HepG2 (cell line): ENCODE measurements around the gene CD81. TPM values are rescaled to one million over a fixed set of nuclear protein-coding genes. Genes with fewer than 3 reads are reported as not detected.

Source experiments
- FOXA3 ChIP-seq: IDR thresholded peaks from 2 replicates; pipeline ENCODE4 v1.6.1; 2016; ENCODE audit warnings: missing genetic modification reagents, missing compliant biosample characterization
- GABPA ChIP-seq, 2 experiments: IDR thresholded peaks; 2 replicates each; pipeline ENCODE4 v1.6.1; 2011 to 2016; ENCODE audit warnings: low read depth in 2 of 2, low read length in 1 of 2, missing biosample characterization in 1 of 2, missing genetic modification characterization in 1 of 2
- MED1 ChIP-seq: sonication (generic); formaldehyde crosslinking; IDR thresholded peaks from 2 replicates; pipeline ENCODE4 v1.4.0; 2020; ENCODE audit warnings: missing genetic modification reagents
- NFKB2 ChIP-seq: sonication (generic); formaldehyde crosslinking; IDR thresholded peaks from 2 replicates; pipeline ENCODE4 v1.4.0; 2020; ENCODE audit warnings: missing genetic modification reagents, borderline replicate concordance
- NKX3-1 ChIP-seq: sonication (generic); formaldehyde crosslinking; IDR thresholded peaks from 2 replicates; pipeline ENCODE4 v1.5.0; 2020; ENCODE audit warnings: missing genetic modification reagents
- SNAPC4 ChIP-seq: sonication (generic); formaldehyde crosslinking; IDR thresholded peaks from 2 replicates; pipeline ENCODE4 v1.4.0; 2020; ENCODE audit warnings: mild to moderate bottlenecking, missing genetic modification reagents
- SP1 ChIP-seq, 2 experiments: fragments of 450-650 bp in 1 of 2; sonication (generic) in 1 of 2; formaldehyde crosslinking in 1 of 2; IDR thresholded peaks; 2 replicates each; pipeline versions ENCODE4 v1.4.0 to v1.6.1; 2016 to 2020; ENCODE audit warnings: missing genetic modification reagents in 1 of 2
- ZKSCAN5 ChIP-seq: sonication (generic); formaldehyde crosslinking; IDR thresholded peaks from 2 replicates; pipeline ENCODE4 v1.5.1; 2020; ENCODE audit warnings: mild to moderate bottlenecking, missing genetic modification reagents
- ZMAT3 ChIP-seq: sonication (generic); formaldehyde crosslinking; conservative IDR thresholded peaks from 2 replicates; pipeline ENCODE4 v1.7.0; 2021; ENCODE audit warnings: missing genetic modification reagents
- ZMYM3 ChIP-seq: sonication (generic); formaldehyde crosslinking; IDR thresholded peaks from 2 replicates; pipeline ENCODE4 v1.5.1; 2020; ENCODE audit warnings: mild to moderate bottlenecking, missing genetic modification reagents
- ZNF234 ChIP-seq: sonication (generic); formaldehyde crosslinking; conservative IDR thresholded peaks from 2 replicates; pipeline ENCODE4 v1.5.1; 2020; ENCODE audit warnings: mild to moderate bottlenecking, missing genetic modification reagents
- ZNF263 ChIP-seq: sonication (generic); formaldehyde crosslinking; IDR thresholded peaks from 2 replicates; pipeline ENCODE4 v1.4.0; 2020; ENCODE audit warnings: missing genetic modification reagents
- ZNF550 ChIP-seq: sonication (generic); formaldehyde crosslinking; IDR thresholded peaks from 2 replicates; pipeline ENCODE4 v1.4.0; 2020; ENCODE audit warnings: mild to moderate bottlenecking, missing genetic modification reagents, borderline replicate concordance
- ZSCAN9 ChIP-seq: IDR thresholded peaks from 2 replicates; pipeline ENCODE4 v1.6.1; 2016; ENCODE audit warnings: borderline replicate concordance
- polyA plus RNA-seq, 8 experiments: library from polyadenylated mRNA; depleted of rRNA in 3 of 8; stranded (reverse) in 7 of 8; unstranded in 1 of 8; fragments of >200 nt; fragmentation: Illumina TruSeq in 4 of 8; extraction: Trizol in 4 of 8; gene quantifications; 2 replicates each; pipeline versions ENCODE4 v1.2.1 to v1.2.3, GENCODE V29; 2011 to 2016; ENCODE audit warnings: low read depth in 4 of 8, missing spikeins in 1 of 8, mixed read lengths in 1 of 8; ENCODE audit not compliant: insufficient read depth in 1 of 8
- total RNA-seq, 5 experiments: library from RNA; depleted of rRNA; stranded (reverse); fragments of >200 nt; fragmentation: Illumina TruSeq; extraction: Trizol; gene quantifications; 2 replicates each; pipeline ENCODE4 v1.2.3, GENCODE V29; 2016; ENCODE audit warnings: low read depth in 1 of 5
- TF ChIP-seq, protein P1 (sequence below), 2 experiments: fragments of 450-650 bp in 1 of 2; sonication (generic) in 1 of 2; formaldehyde crosslinking in 1 of 2; IDR thresholded peaks; 2 replicates each; pipeline versions ENCODE4 v1.6.1 to v1.8.0; 2016 to 2022; ENCODE audit warnings: antibody characterized with exemption in 1 of 2, mild to moderate bottlenecking in 1 of 2, missing genetic modification reagents in 1 of 2

The CD81 gene
- total and polyA plus RNA-seq, 2 of the 13 experiments (the other 11 are each of a cell fraction or from before 2014, with no cell fraction given) = not detected

DNA sequence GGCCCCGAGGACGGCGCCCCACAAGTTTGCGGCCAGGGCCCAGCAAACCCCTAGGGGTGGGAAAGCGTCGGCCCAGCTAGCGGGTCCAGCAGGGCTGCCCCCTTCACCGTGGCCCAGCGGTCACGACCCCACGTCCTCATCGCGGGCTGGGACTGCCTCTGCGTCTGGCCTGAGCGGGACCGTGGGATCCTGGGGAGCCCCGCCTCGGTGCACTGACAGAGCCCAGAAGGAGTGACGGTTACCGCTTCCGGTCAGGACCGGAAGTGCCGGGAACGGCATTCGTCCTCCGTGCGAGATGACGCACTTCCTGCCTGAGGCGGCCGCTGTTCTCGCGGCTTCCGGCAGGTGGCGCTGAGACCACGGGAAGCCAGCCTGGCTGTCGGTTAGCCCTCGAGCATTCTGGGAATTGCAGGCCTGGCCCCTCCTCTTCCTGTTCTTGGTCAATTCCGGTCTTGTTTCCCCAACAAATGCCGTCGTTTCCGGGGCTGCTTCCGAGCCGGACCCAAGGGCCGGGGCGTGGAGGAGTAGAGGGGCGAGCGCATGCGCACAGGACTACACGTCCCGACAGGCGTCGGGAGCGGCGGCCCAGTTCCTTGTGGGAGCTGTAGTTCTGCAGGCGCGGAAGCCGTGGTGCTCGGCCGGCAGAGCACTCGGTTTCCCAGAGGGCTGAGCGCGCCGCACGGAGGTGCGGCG is 23.1 kb downstream of the CD81 start, which contains the start of gene TSSC4 (continued):
- TF ChIP-seq, protein P1, sequence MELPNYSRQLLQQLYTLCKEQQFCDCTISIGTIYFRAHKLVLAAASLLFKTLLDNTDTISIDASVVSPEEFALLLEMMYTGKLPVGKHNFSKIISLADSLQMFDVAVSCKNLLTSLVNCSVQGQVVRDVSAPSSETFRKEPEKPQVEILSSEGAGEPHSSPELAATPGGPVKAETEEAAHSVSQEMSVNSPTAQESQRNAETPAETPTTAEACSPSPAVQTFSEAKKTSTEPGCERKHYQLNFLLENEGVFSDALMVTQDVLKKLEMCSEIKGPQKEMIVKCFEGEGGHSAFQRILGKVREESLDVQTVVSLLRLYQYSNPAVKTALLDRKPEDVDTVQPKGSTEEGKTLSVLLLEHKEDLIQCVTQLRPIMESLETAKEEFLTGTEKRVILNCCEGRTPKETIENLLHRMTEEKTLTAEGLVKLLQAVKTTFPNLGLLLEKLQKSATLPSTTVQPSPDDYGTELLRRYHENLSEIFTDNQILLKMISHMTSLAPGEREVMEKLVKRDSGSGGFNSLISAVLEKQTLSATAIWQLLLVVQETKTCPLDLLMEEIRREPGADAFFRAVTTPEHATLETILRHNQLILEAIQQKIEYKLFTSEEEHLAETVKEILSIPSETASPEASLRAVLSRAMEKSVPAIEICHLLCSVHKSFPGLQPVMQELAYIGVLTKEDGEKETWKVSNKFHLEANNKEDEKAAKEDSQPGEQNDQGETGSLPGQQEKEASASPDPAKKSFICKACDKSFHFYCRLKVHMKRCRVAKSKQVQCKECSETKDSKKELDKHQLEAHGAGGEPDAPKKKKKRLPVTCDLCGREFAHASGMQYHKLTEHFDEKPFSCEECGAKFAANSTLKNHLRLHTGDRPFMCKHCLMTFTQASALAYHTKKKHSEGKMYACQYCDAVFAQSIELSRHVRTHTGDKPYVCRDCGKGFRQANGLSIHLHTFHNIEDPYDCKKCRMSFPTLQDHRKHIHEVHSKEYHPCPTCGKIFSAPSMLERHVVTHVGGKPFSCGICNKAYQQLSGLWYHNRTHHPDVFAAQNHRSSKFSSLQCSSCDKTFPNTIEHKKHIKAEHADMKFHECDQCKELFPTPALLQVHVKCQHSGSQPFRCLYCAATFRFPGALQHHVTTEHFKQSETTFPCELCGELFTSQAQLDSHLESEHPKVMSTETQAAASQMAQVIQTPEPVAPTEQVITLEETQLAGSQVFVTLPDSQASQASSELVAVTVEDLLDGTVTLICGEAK (IDR thresholded peaks at IDR 0.05) = peak; percentile 97
- TF ChIP-seq, protein P1 (CRISPR knock-in tag; IDR thresholded peaks at IDR 0.05) = peak; percentile 42; the same call in 1 of the 2 replicates
- peak; percentile 30 for TF ChIP-seq ZMAT3 (CRISPR knock-in tag)
- TF ChIP-seq ZNF263 (CRISPR knock-in tag) = no peak
- TF ChIP-seq ZNF550 (CRISPR knock-in tag) = peak; percentile 82; the same call in 1 of the 2 replicates
- no peak for TF ChIP-seq SP1 (IDR thresholded peaks at IDR 0.05)
- peak; percentile 98 for TF ChIP-seq SP1 (CRISPR knock-in tag; IDR thresholded peaks at IDR 0.05)
- TF ChIP-seq ZKSCAN5 (CRISPR knock-in tag) = no peak
- peak; percentile 79; the same call in 1 of the 2 replicates for TF ChIP-seq SNAPC4 (CRISPR knock-in tag)
- TF ChIP-seq GABPA (IDR thresholded peaks at IDR 0.05; ENCODE audit: low read depth, low read length) = no peak
- TF ChIP-seq GABPA (CRISPR knock-in tag; IDR thresholded peaks at IDR 0.05; ENCODE audit: low read depth) = peak; percentile 99
- TF ChIP-seq NKX3-1 (CRISPR knock-in tag) = no peak
- TF ChIP-seq NFKB2 = peak; percentile 17; the same call in 1 of the 2 replicates
- TF ChIP-seq MED1 (CRISPR knock-in tag) = peak; percentile 82; the same call in 1 of the 2 replicates
- TF ChIP-seq FOXA3 (CRISPR knock-in tag) = peak; percentile 73
- TF ChIP-seq ZMYM3 (CRISPR knock-in tag) = no peak; the same call in 1 of the 2 replicates
- no peak for TF ChIP-seq ZNF234 (CRISPR knock-in tag)
- TF ChIP-seq ZSCAN9 (CRISPR knock-in tag) = peak; percentile 6; the same call in 1 of the 2 replicates
